Prostate gland (tissue), 2 donors: ENCODE results near the gene GUCY1A1.

Source experiments
- CTCF ChIP-seq, 4 experiments: fragments of 200-600 bp in 2 of 4; fragments of 450-650 bp in 2 of 4; sonication (generic) in 2 of 4; IDR thresholded peaks; 1 replicate in 3 of 4; 2 replicates in 1 of 4; pipeline ENCODE4 v1.5.1; 2016 to 2019; ENCODE audit warnings: antibody characterized with exemption in 4 of 4, mild to moderate bottlenecking in 2 of 4, moderate library complexity in 2 of 4
- POLR2A ChIP-seq: fragments of 450-650 bp; IDR thresholded peaks from one replicate; pipeline ENCODE4 v1.6.1; 2016; ENCODE audit warnings: antibody characterized with exemption, mild to moderate bottlenecking

DNA sequence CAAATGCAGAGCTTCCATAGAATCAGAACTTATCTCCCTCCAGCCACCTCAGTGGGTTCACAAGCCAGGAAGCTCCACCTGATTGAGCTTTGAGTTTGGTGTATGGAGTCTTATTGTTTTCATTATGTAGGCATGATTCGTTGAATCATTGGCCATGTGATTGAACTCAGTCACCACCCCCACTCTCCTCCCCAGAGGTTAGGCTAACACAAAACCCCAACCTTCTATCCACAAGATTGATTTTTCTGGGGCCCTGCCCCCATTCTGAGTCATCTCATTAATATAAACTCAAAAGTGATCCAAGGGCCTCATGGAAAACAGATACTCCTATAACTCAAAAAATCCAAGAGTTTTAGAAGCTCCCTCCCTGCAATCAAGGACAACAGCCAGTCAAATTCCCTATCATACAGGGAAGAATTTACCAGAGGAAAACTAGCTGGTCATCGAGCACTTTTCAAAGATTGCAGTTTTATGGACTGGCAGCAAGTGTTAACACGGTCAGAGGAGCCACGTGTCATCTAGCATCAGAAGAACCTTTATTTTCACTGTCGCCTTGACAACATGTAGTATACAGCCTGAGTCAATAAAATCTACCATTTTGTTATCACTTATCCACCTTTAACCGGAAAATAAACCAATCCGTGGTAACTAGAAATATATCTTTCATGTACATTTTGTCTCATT is 56.3 kb downstream of the GUCY1A1 start:
- no peak for TF ChIP-seq POLR2A
- TF ChIP-seq CTCF (IDR thresholded peaks at IDR 0.05) = no peak
